Fibroblast of the conjunctiva (primary cell): ENCODE measurements around the gene ME3.
"Not testable (repeated sequence)": the region's sequence is repeated elsewhere in the genome, so short reads cannot be mapped to it uniquely, and the experiment has no call there.

Experiments used
- DNase-seq: peaks from one replicate; pipeline ENCODE4 v3.0.0-alpha.2; 2010; ENCODE audit warnings: low read depth

Gene ME3

GRCh38 chr11:86427441-86427840 lies 245.0 kb downstream of the ME3 start:
- DNase-seq, result no peak

GRCh38 chr11:86423488-86423887 lies 248.9 kb downstream of the ME3 start:
- not testable (repeated sequence) for DNase-seq

GRCh38 chr11:86422371-86422770 lies 250.0 kb downstream of the ME3 start:
- DNase-seq, result no peak

GRCh38 chr11:86421946-86422345 lies 250.5 kb downstream of the ME3 start:
- DNase-seq, result no peak

GRCh38 chr11:86418917-86419316 lies 253.5 kb downstream of the ME3 start:
- no peak for DNase-seq

- no peak for DNase-seq
These were observed 253.9 kb downstream of the ME3 start for GRCh38 chr11:86418513-86418912.

GRCh38 chr11:86418106-86418505 lies 254.3 kb downstream of the ME3 start:
- no peak for DNase-seq

- DNase-seq, result not testable (repeated sequence)
These were observed 255.5 kb downstream of the ME3 start for GRCh38 chr11:86416951-86417350.

- DNase-seq, result no peak
These were observed 255.9 kb downstream of the ME3 start for GRCh38 chr11:86416494-86416893.

- DNase-seq, result no peak
These were observed 257.4 kb downstream of the ME3 start for GRCh38 chr11:86415026-86415425.

- DNase-seq, result no peak
These were observed 258.4 kb downstream of the ME3 start for GRCh38 chr11:86414032-86414431.

GRCh38 chr11:86408845-86409244 lies 263.6 kb downstream of the ME3 start:
- DNase-seq, result no peak

GRCh38 chr11:86403458-86403857 lies 269.0 kb downstream of the ME3 start:
- no peak for DNase-seq

- no peak for DNase-seq
These were observed 274.3 kb downstream of the ME3 start for GRCh38 chr11:86398106-86398505.

- DNase-seq, result no peak
These were observed 275.1 kb downstream of the ME3 start for GRCh38 chr11:86397351-86397750.

GRCh38 chr11:86396396-86396795 lies 276.0 kb downstream of the ME3 start:
- DNase-seq, result no peak

- DNase-seq, result no peak
These were observed 277.3 kb downstream of the ME3 start for GRCh38 chr11:86395061-86395551.
